ENCODE data around the gene P2RX7.
A peak's percentile ranks its signal among the peaks of the same experiment; 100 is the strongest.
"Not testable (repeated sequence)": the region's sequence is repeated elsewhere in the genome, so short reads cannot be mapped to it uniquely, and the experiment has no call there.

The P2RX7 gene

GRCh38 chr12:121205491-121205890, 72.8 kb downstream of the P2RX7 start:
- DNase-seq (ENCODE audit: low read depth): no peak

- not testable (repeated sequence) for DNase-seq (ENCODE audit: low read depth)
Observed at GRCh38 chr12:121208571-121208970, 75.9 kb downstream of the P2RX7 start.

GRCh38 chr12:121209221-121209620, 76.5 kb downstream of the P2RX7 start:
- no peak for DNase-seq (ENCODE audit: low read depth)

DNA sequence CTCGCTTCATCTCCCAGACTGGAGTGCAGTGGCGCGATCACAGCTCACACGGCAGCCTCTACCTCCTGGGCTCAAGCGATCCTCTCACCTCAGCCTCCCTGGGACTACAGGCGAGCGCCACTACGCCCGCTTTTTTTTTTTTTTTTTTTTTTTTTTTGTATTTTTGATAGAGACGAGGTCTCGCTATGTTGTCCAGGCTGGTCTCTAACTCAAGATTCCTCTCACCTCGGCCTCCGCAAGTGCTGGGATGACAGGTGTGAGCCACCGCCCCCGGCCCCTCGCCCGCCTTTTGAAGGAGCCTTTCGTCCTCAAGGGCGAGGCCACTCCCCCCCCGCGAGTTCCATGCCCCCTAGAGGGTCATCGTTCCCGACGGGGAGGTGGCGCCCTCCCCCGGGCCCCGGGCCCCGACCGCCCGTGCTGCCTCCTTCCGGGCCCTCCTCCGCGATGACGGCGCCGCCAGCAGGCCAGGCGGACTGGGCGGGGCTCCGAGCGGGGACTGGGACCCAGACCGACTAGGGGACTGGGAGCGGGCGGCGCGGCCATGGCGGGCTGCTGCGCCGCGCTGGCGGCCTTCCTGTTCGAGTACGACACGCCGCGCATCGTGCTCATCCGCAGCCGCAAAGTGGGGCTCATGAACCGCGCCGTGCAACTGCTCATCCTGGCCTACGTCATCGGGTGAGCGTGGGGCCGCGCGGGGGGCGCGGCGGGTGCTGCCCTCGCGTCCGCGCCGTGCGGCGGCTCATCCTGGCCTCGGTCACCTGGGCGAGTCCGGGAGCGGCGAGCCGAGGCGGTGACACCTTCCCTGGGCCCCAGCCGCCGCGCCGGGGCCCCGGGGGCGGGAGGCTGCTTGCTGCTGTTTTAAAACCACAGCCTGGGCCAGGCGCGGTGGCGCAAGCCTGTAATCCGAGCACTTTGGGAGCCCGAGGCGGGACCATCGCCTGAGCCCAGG, 77.2 kb downstream of the P2RX7 start, which contains the start of gene P2RX4:
Gene P2RX4 (plus strand): TSS at position 506 of the 949 bp plus-strand sequence. CDS start 36 bp downstream, at position 542.
- DNase-seq (ENCODE audit: low read depth): peak; percentile 82

DNA sequence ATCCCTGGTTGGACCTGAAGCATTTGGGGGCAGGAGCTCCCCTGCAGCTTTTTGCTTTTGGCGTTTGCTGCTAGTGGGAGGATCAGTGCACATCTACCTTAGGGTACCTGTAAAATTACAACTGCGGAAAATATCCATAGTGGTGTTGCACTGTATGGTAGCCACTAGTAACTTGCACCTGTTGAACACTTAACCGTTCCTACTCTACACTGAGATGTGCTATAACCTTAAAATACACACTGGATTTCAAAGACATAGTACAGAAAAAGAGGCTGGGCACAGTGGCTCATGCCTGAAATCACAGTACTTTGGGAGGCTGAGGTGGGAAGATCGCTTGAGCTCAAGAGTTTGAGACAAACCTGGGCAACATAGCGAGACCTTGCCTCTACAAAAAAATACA, 80.2 kb downstream of the P2RX7 start:
- DNase-seq (ENCODE audit: low read depth): no peak

DNA sequence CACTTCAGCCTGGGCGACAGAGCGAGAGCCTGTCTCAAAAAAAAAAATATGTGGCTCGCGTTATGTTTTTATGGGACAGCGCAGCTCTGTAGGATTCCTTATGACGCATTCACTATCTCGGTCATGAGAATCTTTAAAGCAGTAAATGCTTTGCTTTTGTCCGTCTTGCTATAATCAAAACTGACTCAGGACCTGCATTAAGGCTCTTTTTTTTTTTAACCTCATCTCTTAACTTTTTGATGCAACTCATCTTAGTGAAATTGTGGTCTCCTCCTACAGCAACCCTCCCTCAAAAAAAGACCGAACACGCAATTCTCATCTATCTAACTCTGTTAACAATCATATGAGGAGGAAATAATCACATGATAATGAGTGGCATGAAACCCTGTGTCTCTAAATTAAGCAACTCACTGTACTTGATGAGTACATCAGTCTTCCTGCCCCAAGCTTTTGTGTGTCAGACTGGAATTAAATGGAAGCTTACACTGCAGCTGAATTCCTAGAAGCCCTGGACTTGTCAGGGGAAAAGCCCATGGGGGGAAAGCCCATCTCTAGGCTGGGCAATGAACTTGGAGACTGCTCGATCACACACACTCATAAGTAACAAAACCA, 81.6 kb downstream of the P2RX7 start:
- no peak for DNase-seq (ENCODE audit: low read depth)

GRCh38 chr12:121214855-121215745, 82.4 kb downstream of the P2RX7 start:
- DNase-seq (ENCODE audit: low read depth): no peak

GRCh38 chr12:121216102-121216501, 83.4 kb downstream of the P2RX7 start:
- no peak for DNase-seq (ENCODE audit: low read depth)

DNA sequence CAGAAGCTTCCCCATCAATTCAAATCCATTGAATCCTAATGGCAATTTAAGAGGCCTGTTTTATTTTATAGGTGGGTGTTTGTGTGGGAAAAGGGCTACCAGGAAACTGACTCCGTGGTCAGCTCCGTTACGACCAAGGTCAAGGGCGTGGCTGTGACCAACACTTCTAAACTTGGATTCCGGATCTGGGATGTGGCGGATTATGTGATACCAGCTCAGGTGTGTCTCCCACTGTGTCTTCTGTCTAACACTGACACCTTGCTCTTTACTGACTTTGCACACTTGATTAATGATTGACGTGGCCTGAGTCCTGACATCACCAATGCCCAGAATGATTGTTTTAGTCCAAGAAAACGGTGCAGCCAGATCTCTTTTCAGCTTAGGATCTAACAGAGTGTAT, 84.4 kb downstream of the P2RX7 start:
- DNase-seq (ENCODE audit: low read depth): no peak

- DNase-seq (ENCODE audit: low read depth): no peak
Observed at GRCh38 chr12:121217761-121218160, 85.1 kb downstream of the P2RX7 start.

- DNase-seq (ENCODE audit: low read depth): no peak
Observed at GRCh38 chr12:121218588-121219352, 86.1 kb downstream of the P2RX7 start.

DNA sequence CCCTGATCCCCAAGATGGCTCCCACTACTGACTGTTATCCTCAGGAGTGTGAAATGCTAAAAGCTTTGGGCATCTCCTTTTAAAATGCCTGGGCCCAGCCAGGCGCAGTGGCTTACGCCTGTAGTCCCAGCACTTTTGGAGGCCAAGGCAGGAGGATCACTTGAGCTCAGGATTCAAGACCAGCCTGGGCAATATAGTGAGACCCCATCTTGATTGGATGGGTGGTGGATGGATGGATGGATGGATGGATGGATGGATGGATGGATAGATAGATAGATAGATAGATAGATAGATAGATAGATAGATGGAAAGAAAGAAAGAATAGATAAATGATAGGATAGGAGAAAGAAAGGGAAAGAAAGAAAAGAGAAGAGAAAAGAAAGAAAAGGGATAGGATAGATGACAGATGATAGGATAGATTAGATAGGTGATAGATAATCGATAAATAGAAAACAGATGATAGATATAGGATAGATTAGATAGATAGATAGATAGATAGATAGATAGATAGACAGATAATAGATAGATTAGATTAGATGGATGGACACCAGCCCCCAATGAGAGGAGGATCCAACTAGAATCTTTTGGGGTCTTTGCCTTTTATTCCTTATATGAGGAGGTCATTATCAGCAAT, 86.8 kb downstream of the P2RX7 start:
- no peak for DNase-seq (ENCODE audit: low read depth)

GRCh38 chr12:121222847-121223246, 90.2 kb downstream of the P2RX7 start:
- DNase-seq (ENCODE audit: low read depth): no peak

- no peak for DNase-seq (ENCODE audit: low read depth)
Observed at GRCh38 chr12:121223292-121224285, 90.9 kb downstream of the P2RX7 start.

GRCh38 chr12:121224591-121224990, 91.9 kb downstream of the P2RX7 start:
- DNase-seq (ENCODE audit: low read depth): no peak

GRCh38 chr12:121226399-121226798, 93.7 kb downstream of the P2RX7 start:
- no peak for DNase-seq (ENCODE audit: low read depth)

DNA sequence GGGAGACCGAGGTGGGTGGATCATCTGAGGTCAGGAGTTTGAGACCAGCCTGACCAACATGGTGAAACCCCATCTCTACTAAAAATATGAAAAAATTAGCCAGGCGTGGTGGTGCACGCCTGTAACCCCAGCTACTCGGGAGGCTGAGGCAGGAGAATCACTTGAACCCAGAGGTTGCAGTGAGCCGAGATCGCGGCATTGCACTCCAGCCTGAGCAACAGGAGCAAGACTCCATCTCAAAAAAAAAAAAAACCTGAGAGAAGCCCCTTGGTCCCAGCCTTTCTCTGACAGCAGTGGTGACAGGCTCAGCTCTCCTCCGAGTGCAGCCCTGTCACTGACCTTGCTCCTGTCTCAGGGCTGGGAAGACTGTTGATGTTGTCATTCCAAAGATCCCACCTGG, 94.2 kb downstream of the P2RX7 start:
- DNase-seq (ENCODE audit: low read depth): not testable (repeated sequence)

DNA sequence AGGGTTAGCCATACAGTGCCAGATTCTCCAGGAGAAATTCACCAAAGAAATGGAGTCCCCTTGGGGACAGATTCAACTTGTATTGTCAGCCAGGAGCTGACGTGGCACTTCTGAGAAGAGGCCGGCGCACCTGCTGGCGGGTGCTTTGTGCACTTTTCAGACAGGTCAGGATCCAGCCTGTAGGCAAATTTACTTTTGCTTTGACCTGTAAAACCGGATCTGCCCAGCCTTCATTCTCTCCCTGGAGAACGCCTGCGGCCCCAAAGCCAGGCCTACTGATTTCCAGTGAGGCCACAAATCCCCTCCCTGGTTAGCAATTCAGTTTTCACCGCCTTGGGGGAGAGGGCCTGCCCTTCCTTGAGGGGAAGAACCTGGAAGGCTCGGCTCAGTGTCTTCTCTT, 94.6 kb downstream of the P2RX7 start:
- DNase-seq (ENCODE audit: low read depth): no peak

- DNase-seq (ENCODE audit: low read depth): no peak
Observed at GRCh38 chr12:121228919-121229665, 96.4 kb downstream of the P2RX7 start.

All from stimulated activated CD8-positive, alpha-beta memory T cell treated with anti-CD3 and anti-CD28 coated beads, Interleukin-4, amount 100 ng/mL, for 24 hours (primary cell).